IMR-90 (cell line): ENCODE results near the gene TMEM9. TPM values are rescaled to one million over a fixed set of nuclear protein-coding genes. Genes with fewer than 3 reads are reported as not detected.

Experiments used
- ATAC-seq: fragments of 200-7000 bp; cut with Tn5 transposase; 2 replicates; pipeline ENCODE4 v1.9.1; 2020; ENCODE audit warnings: low read depth, mild to moderate bottlenecking, moderate library complexity
- BruUV-seq: library from RNA; stranded (reverse); fragments of 400-500 nt; replicated peaks from 2 replicates; lab custom pipeline; 2021; lab: Mats Ljungman, UMichigan
- CTCF ChIA-PET: fragments of 300-600 bp; formaldehyde crosslinking; extraction: SDS; loops from one replicate; lab custom pipeline; 2021; ENCODE audit warnings: antibody characterized with exemption; lab: Yijun Ruan, JAX
- POLR2A ChIA-PET: fragments of 300-600 bp; sonication (Branson Sonifier 250); formaldehyde crosslinking; loops from one replicate; lab custom pipeline; 2022; ENCODE audit warnings: antibody characterized with exemption; ENCODE audit not compliant: unreplicated experiment; lab: Charles Lee
- DNase-seq: peaks from one replicate; pipeline ENCODE4 v3.0.0; 2013
- H2AFZ ChIP-seq: replicated peaks from 2 replicates; pipeline ENCODE3; 2013; ENCODE audit warnings: low read length, mild to moderate bottlenecking; ENCODE audit not compliant: poor library complexity
- H2AK5ac ChIP-seq: 2 replicates; pipeline ENCODE4 v1.6.1; 2013; ENCODE audit warnings: low read depth, low read length, inconsistent platforms
- H2AK9ac ChIP-seq: replicated peaks from 2 replicates; pipeline ENCODE3; 2013; ENCODE audit warnings: mild to moderate bottlenecking, low read depth, low read length, moderate library complexity; ENCODE audit not compliant: poor library complexity
- H2BK120ac ChIP-seq: 2 replicates; pipeline ENCODE4 v1.6.1; 2013; ENCODE audit warnings: low read depth, low read length, inconsistent platforms
- H2BK15ac ChIP-seq: 3 replicates; pipeline ENCODE4 v1.6.1; 2013; ENCODE audit warnings: low read depth, low read length, inconsistent platforms
- H2BK20ac ChIP-seq: 2 replicates; pipeline ENCODE4 v1.6.1; 2013; ENCODE audit warnings: low read depth, mild to moderate bottlenecking, inconsistent platforms, low read length, moderate library complexity
- H2BK5ac ChIP-seq: 2 replicates; pipeline ENCODE4 v1.6.1; 2013; ENCODE audit warnings: mild to moderate bottlenecking, low read depth, low read length, inconsistent platforms; ENCODE audit not compliant: poor library complexity, severe bottlenecking
- H3K14ac ChIP-seq: replicated peaks from 2 replicates; pipeline ENCODE4 v1.6.1; 2013; ENCODE audit warnings: low read depth, low read length, inconsistent platforms
- H3K18ac ChIP-seq: 2 replicates; pipeline ENCODE4 v1.6.1; 2013; ENCODE audit warnings: low read depth, low read length, control low read depth
- H3K23ac ChIP-seq: 2 replicates; pipeline ENCODE4 v1.6.1; 2013; ENCODE audit warnings: low read depth, low read length, inconsistent platforms
- H3K27ac ChIP-seq: 2 replicates; pipeline ENCODE4 v1.5.1; 2013; ENCODE audit warnings: mild to moderate bottlenecking, control low read depth, low read length; ENCODE audit not compliant: insufficient read depth
- H3K27me3 ChIP-seq: 2 replicates; pipeline ENCODE4 v1.6.1; 2013; ENCODE audit warnings: low read length; ENCODE audit not compliant: control insufficient read depth, insufficient read depth
- H3K36me3 ChIP-seq: 2 replicates; pipeline ENCODE4 v1.6.1; 2013; ENCODE audit warnings: low read length, mixed read lengths; ENCODE audit not compliant: control insufficient read depth, insufficient read depth
- H3K4ac ChIP-seq: 2 replicates; pipeline ENCODE4 v1.6.1; 2013; ENCODE audit warnings: low read depth, low read length, inconsistent platforms
- H3K4me1 ChIP-seq: 2 replicates; pipeline ENCODE4 v1.6.1; 2013; ENCODE audit warnings: low read length, mixed read lengths; ENCODE audit not compliant: control insufficient read depth, insufficient read depth
- H3K4me2 ChIP-seq: 2 replicates; pipeline ENCODE4 v1.6.1; 2013; ENCODE audit warnings: low read depth, mild to moderate bottlenecking, control low read depth, low read length, moderate library complexity
- H3K4me3 ChIP-seq: 2 replicates; pipeline ENCODE4 v1.5.1; 2013; ENCODE audit warnings: low read depth, mild to moderate bottlenecking, control low read depth, low read length, moderate library complexity; ENCODE audit not compliant: insufficient read depth
- H3K56ac ChIP-seq: 2 replicates; pipeline ENCODE4 v1.6.1; 2013; ENCODE audit warnings: low read length, inconsistent platforms; ENCODE audit not compliant: insufficient read depth; ENCODE audit errors: extremely low read depth
- H3K79me1 ChIP-seq, 2 experiments: 2 replicates each; pipeline ENCODE4 v1.6.1; 2013; ENCODE audit warnings: low read length in 2 of 2, inconsistent platforms in 1 of 2, low read depth in 1 of 2
- H3K9ac ChIP-seq: 2 replicates; pipeline ENCODE4 v1.6.1; 2013; ENCODE audit warnings: low read depth, low read length, control low read depth
- H3K9me1 ChIP-seq: 2 replicates; pipeline ENCODE4 v1.6.1; 2013; ENCODE audit warnings: low read length, inconsistent platforms; ENCODE audit not compliant: insufficient read depth
- H3K9me3 ChIP-seq: 2 replicates; pipeline ENCODE4 v1.6.1; 2013; ENCODE audit warnings: low read length; ENCODE audit not compliant: control insufficient read depth, insufficient read depth
- H4K20me1 ChIP-seq: 2 replicates; pipeline ENCODE4 v1.6.1; 2013; ENCODE audit warnings: low read length, inconsistent platforms; ENCODE audit not compliant: insufficient read depth
- H4K5ac ChIP-seq: 2 replicates; pipeline ENCODE4 v1.6.1; 2013; ENCODE audit warnings: mild to moderate bottlenecking, low read depth, low read length, control low read depth
- H4K8ac ChIP-seq, 2 experiments: 2 replicates each; pipeline ENCODE4 v1.6.1; 2013; ENCODE audit warnings: low read depth in 2 of 2, low read length in 2 of 2, control low read depth in 1 of 2, inconsistent platforms in 1 of 2
- H4K91ac ChIP-seq: 2 replicates; pipeline ENCODE4 v1.6.1; 2013; ENCODE audit warnings: low read depth, low read length, inconsistent platforms; ENCODE audit not compliant: insufficient read depth
- BHLHE40 ChIP-seq: fragments of 150-350 bp; IDR thresholded peaks from 2 replicates; pipeline ENCODE4 v1.6.1; 2016; ENCODE audit warnings: mild to moderate bottlenecking, low read depth, low read length
- CEBPB ChIP-seq: IDR thresholded peaks from 2 replicates; pipeline ENCODE4 v1.6.1; 2012; ENCODE audit warnings: low read depth, low read length, improper control_type of control experiment
- NFE2L2 ChIP-seq: fragments of 150-350 bp; IDR thresholded peaks from 2 replicates; pipeline ENCODE4 v1.6.1; 2016; ENCODE audit warnings: low read depth, mild to moderate bottlenecking, low read length
- POLR2A ChIP-seq: IDR thresholded peaks from 2 replicates; pipeline ENCODE4 v1.6.1; 2012; ENCODE audit warnings: mild to moderate bottlenecking, low read depth, low read length
- SMC3 ChIP-seq: fragments of 150-350 bp; IDR thresholded peaks from 2 replicates; pipeline ENCODE4 v1.6.1; 2016; ENCODE audit warnings: low read depth, mild to moderate bottlenecking, antibody characterized with exemption, low read length, moderate library complexity
- WGBS, 2 experiments: methylation state at CpG; one replicate each; pipeline versions ENCODE4 v1.1.5 to v1.1.7; 2013; ENCODE audit warnings: missing lambda C conversion rate in 2 of 2; ENCODE audit not compliant: insufficient read length in 1 of 2; ENCODE audit errors: extremely low coverage in 2 of 2; 5-methylcytosine and 5-hydroxymethylcytosine counted together
- dilution Hi-C: fragments of 300-500 bp; cut with HindIII; formaldehyde crosslinking; loops from one replicate; pipeline ENCODE4 v1.14.3; 2018; ENCODE audit warnings: low sequenced_read_pairs; ENCODE audit not compliant: unreplicated experiment
- in situ Hi-C: fragments of 300-500 bp; cut with MboI; formaldehyde crosslinking; loops from 3 replicates; pipeline ENCODE4 v1.14.3; 2019; ENCODE audit warnings: low sequenced_read_pairs, inconsistent platforms, mixed read lengths
- intact Hi-C: fragments of 100-400 bp; cut with micrococcal nuclease; formaldehyde crosslinking; loops from 2 replicates; pipeline ENCODE4 v1.10.0; 2022
- polyA plus RNA-seq, 3 experiments: library from polyadenylated mRNA; depleted of rRNA; stranded (reverse); fragments of >200 nt; gene quantifications; 2 replicates each; pipeline ENCODE4 v1.2.3, GENCODE V29; 2012; ENCODE audit warnings: low replicate concordance in 1 of 3
- total RNA-seq: library from RNA; depleted of rRNA; stranded (reverse); fragments of >200 nt; gene quantifications from 2 replicates; pipeline ENCODE4 v1.2.3, GENCODE V29; 2012
- TF ChIP-seq, protein P1 (sequence below): fragments of 150-350 bp; IDR thresholded peaks from 2 replicates; pipeline ENCODE4 v1.6.1; 2017; ENCODE audit warnings: mild to moderate bottlenecking, antibody characterized with exemption, low read length, low read depth

Gene TMEM9
- total and polyA plus RNA-seq, 2 of the 4 experiments (the other 2 are of a cell fraction) = 76.7 to 107 TPM

DNA sequence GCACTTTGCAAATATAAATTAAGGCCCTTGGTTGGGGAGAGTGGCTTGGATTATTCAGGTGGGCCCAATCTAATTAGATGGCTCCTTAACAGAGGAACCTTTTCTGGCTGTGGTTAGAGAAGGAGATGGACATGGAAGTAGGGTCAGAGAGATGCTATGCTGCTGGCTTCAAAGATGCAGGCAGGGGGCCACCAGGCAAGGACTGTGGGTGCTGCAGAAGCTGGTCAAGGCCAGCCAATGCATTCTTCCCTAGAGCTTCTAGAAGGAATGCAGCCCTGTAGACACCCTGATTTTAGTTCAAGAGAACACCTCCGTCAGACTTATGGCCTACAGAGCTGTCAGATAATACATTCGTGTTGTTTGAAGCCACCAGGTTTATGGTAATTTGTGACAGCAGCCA lies 3.7 kb upstream of the TMEM9 start:
- H3K4me2 ChIP-seq = no peak overlapping the region
- dilution Hi-C loops (no loop called here), intact Hi-C loops (no loop called here), in situ Hi-C loops (no loop called here)
- BruUV-seq = no TSS peak
- no peak overlapping the region for H2BK5ac ChIP-seq
- ChIA-PET POLR2A (no interaction called here), CTCF (no interaction called here)
- no peak overlapping the region for H2AFZ ChIP-seq
- H4K5ac ChIP-seq = no peak overlapping the region
- H2BK15ac ChIP-seq = no peak overlapping the region
- H3K4me3 ChIP-seq = no peak overlapping the region
- ATAC-seq (no peak), DNase-seq (no peak)
- H3K23ac ChIP-seq = no peak overlapping the region
- H3K9me1 ChIP-seq = peaks cover 9% of the 10 kb centered on the region; the same call in 1 of the 2 replicates
- no peaks in the 10 kb centered on the region for H3K4me1 ChIP-seq
- H3K27me3 ChIP-seq = peaks cover 26% of the 10 kb centered on the region
- no peak overlapping the region for H2AK5ac ChIP-seq
- TF ChIP-seq SMC3 (no peak), BHLHE40 (no peak), CEBPB (no peak), POLR2A (no peak), NFE2L2 (no peak)
- TF ChIP-seq, protein P1, sequence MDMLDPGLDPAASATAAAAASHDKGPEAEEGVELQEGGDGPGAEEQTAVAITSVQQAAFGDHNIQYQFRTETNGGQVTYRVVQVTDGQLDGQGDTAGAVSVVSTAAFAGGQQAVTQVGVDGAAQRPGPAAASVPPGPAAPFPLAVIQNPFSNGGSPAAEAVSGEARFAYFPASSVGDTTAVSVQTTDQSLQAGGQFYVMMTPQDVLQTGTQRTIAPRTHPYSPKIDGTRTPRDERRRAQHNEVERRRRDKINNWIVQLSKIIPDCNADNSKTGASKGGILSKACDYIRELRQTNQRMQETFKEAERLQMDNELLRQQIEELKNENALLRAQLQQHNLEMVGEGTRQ = no peak
- no peak overlapping the region for H4K91ac ChIP-seq
- no peak overlapping the region for H3K27ac ChIP-seq
- H2AK9ac ChIP-seq = no peak overlapping the region
- no peak overlapping the region for H3K56ac ChIP-seq
- H4K20me1 ChIP-seq = no peaks in the 10 kb centered on the region
- no peaks in the 10 kb centered on the region for H3K9me3 ChIP-seq
- 86% methylated on average over 2 of the region's 2 CpGs; no CpG with 5 or more reads in 1 of the 2 experiments for WGBS, 2 experiments
- H3K79me1 ChIP-seq = peaks cover 10% of the 10 kb centered on the region in 2 experiments; a peak in 3 of 4 replicates
- H3K18ac ChIP-seq = no peak overlapping the region
- no peak overlapping the region for H4K8ac ChIP-seq
- H3K9ac ChIP-seq = no peak overlapping the region
- H3K4ac ChIP-seq = no peak overlapping the region
- H2BK20ac ChIP-seq = no peak overlapping the region
- no peaks in the 10 kb centered on the region for H3K36me3 ChIP-seq
- no peak overlapping the region for H3K14ac ChIP-seq
- H2BK120ac ChIP-seq = no peak overlapping the region
